GM12878 (cell line): ENCODE data around the gene PRR16.

Source experiments
- CBFB ChIP-seq: IDR thresholded peaks from 2 replicates; pipeline ENCODE4 v1.6.1; 2016; ENCODE audit warnings: antibody characterized with exemption, low read depth
- CTCF ChIP-seq, 3 experiments: IDR thresholded peaks in 2 of 3; conservative IDR thresholded peaks in 1 of 3; 2 replicates each; pipeline ENCODE4 v1.5.1; 2011; ENCODE audit warnings: low read depth in 3 of 3, low read length in 3 of 3, mild to moderate bottlenecking in 3 of 3, control low read depth in 2 of 3, moderate library complexity in 2 of 3, inconsistent platforms in 1 of 3, mixed read lengths in 1 of 3; ENCODE audit not compliant: control insufficient read depth in 2 of 3, insufficient read depth in 1 of 3; ENCODE audit errors: extremely low read depth in 1 of 3
- EP300 ChIP-seq, 2 experiments: fragments of 150-350 bp in 1 of 2; IDR thresholded peaks; 2 replicates each; pipeline ENCODE4 v1.6.1; 2011 to 2012; ENCODE audit warnings: low read depth in 2 of 2, low read length in 2 of 2, borderline replicate concordance in 1 of 2, improper control_type of control experiment in 1 of 2, inconsistent platforms in 1 of 2; ENCODE audit not compliant: control insufficient read depth in 1 of 2
- HDAC2 ChIP-seq: fragments of 200-600 bp; sonication (generic); IDR thresholded peaks from 2 replicates; pipeline ENCODE4 v1.6.1; 2017
- NRF1 ChIP-seq: conservative IDR thresholded peaks from 2 replicates; pipeline ENCODE4 v1.6.1; 2011; ENCODE audit warnings: mild to moderate bottlenecking, low read depth, low read length, improper control_type of control experiment
- REST ChIP-seq: IDR thresholded peaks from 2 replicates; pipeline ENCODE4 v1.6.1; 2012; ENCODE audit warnings: mild to moderate bottlenecking, low read depth, low read length
- SIN3A ChIP-seq: IDR thresholded peaks from 2 replicates; pipeline ENCODE4 v1.6.1; 2012; ENCODE audit warnings: low read depth, low read length, improper control_type of control experiment
- ZNF384 ChIP-seq: IDR thresholded peaks from 2 replicates; pipeline ENCODE4 v1.6.1; 2012; ENCODE audit warnings: low read depth, mild to moderate bottlenecking, low read length, improper control_type of control experiment, borderline replicate concordance

DNA sequence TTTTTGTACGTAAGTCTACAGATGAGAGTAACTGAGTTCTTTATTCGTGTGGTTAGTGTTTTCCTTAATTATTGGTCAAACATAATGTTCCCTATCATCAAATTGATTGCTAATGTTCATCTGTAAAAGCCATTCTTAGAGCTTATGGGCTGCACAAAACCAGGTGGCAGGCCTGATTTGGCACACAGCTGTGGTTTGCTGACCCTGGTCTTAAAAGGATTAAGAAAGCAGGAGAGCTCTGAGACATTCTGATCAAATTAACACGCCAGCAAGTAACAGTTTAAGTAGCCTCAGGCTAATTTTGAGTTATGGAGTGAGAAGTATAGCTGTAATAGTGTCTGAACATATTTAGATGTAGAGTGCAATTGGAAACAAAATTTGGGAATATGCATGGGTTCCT, 63.2 kb downstream of the PRR16 start:
- TF ChIP-seq ZNF384: no peak
- no peak for TF ChIP-seq NRF1
- no peak for TF ChIP-seq HDAC2
- no peak for TF ChIP-seq REST
- no peak for TF ChIP-seq CBFB
- TF ChIP-seq CTCF (IDR thresholded peaks at IDR 0.05 in 2 of 3, conservative IDR thresholded peaks at IDR 0.05 in 1 of 3; ENCODE audit: control insufficient read depth in 2 of 3, extremely low read depth in 1 of 3, insufficient read depth in 1 of 3, low read depth in 3 of 3, low read length in 3 of 3): no peak
- no peak for TF ChIP-seq EP300 (IDR thresholded peaks at IDR 0.05; ENCODE audit: borderline replicate concordance in 1 of 2, control insufficient read depth in 1 of 2, low read depth in 2 of 2, low read length in 2 of 2)
- TF ChIP-seq SIN3A: no peak
